GM19035 (cell line): Measurements from ENCODE around the gene TNS4.

Experiments
- ATAC-seq: cut with Tn5 transposase; IDR thresholded peaks from one replicate; pipeline ENCODE4 v1.9.1; 2021; ENCODE audit not compliant: unreplicated experiment

Gene TNS4

DNA sequence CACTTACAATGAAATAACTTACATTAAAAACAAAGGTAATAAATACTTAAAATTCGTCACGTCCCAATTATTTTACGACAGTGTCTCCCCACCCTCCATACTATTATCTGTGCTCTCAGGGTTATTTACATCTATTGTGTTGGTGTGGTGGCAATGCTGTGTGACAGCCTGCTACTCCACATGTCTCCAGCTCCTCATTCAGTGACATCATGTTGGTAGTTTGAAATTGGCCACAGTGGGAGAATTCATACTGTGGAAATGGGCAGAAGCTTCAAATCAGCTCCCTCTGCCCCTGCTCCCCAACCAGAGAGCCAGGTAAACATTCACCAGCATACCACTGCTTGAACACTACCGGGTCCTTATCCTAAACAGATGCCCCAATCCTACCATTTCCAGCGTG lies 6.3 kb downstream of the TNS4 start:
- no peak for ATAC-seq

DNA sequence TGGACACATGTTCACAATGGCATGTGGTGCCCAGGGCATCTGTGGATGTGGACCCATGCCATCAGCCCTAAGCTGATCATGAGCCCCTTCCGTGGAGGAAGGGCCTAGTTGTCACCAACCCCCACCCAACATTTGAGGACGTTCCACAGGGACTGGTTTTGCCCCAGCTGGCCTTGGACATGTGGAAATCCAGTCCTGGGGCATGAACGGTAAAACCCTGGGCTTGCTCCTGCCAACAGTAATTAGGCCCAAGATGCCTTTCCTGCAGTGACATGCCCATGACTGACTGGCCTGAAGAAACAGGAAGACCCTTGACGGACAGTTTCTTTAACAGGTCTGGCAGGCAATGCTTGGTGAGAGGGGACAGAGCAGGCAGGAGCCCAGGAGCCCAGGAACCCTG lies 7.7 kb downstream of the TNS4 start:
- ATAC-seq, result no peak

DNA sequence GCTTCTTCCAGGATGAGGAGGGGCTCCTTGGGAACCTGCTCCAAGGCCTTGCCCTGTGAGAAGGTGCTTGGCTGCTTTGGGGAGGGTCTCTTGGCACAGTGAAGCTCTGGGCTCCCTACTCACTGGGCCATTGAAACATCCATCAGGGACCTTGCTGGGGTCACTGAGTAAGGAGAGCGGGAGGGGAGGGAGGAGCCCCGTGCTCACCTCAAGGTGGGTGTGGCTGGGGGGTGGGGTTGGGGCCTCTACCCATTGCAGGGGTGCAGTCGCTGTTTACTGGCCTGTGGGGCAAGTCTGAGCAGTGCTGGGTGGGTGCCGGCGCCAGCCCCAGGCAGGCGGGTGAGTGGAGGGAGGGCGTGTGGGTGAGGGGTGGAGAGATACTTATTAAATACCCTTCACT lies 9.9 kb downstream of the TNS4 start:
- no peak for ATAC-seq

DNA sequence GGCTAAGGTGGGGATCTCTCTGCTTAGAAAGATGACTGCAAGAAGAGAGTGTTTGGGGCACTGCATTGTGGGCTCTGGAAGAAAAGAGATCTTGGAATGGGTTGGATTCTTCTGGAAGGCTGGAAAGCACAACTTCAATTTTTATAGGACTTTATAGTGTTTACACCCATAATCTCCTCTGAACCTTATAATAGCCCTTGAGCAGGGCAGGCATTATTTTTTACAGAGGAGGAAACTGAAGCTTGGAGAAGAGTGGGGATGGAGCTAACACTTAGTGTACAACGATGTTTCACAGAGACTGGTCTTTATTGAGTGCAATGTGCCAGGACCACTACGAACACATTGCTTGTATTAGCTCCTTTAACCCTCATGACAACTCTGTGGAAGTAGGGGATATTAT lies 10.4 kb downstream of the TNS4 start:
- ATAC-seq, result no peak

DNA sequence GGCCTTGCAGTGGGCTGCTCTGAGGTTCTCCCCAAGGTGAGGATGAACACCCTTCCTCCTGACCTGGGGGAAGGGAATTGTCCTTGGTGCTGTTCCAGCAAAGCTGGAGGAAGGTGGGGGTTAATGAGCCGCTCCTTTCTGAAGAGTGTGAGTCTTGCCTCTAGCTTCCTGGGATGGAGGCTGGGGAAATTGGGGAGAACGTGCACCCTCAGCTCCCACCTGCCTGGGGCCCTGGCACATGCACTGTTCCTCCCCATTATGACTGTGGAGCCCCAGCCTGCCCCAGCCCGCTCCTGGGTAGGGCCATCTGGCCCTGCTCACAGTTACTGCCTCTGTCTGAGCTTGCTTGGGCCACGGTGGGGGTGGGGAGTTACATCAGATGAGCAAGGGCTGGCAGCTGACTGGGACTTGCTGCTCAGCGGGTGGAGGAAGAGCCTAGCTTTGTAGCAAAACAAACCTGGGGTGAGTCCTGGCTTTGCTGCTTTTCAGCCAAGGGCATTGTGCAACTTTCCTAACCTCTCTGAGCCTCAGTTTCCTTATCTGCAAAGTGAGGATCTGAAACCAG lies 11.1 kb downstream of the TNS4 start:
- no peak for ATAC-seq

DNA sequence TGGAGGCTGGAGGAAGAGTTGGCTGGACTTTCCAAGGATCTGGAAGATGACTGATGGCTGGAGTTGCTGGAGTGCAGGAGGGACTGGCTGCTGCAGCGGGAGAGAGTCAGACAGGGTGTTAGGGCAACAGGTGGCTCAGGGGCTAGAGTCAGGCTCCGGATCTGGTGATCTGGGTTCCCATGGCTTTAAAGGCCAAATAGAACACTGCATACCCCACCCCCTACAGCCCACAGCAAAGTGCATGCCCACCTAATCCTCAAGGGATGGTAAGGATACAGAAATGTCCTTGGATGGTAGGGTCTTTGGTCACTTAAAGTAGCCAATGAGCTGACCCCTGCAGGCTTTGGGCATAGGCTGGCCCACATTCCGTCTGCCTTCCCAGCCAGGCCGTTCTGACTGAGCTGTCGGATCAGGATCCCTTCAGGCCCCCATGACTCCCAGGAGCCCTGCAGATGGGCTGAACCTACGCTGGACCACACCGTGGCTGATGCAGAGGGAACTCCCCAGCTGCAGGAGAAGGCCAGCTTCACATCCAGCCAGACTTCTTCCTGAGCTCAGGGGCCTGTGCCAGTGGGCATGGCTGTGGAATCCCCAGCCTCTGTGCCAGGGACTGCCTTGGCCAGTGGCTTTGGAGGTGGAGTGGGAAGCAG lies 13.9 kb downstream of the TNS4 start:
- no peak for ATAC-seq

DNA sequence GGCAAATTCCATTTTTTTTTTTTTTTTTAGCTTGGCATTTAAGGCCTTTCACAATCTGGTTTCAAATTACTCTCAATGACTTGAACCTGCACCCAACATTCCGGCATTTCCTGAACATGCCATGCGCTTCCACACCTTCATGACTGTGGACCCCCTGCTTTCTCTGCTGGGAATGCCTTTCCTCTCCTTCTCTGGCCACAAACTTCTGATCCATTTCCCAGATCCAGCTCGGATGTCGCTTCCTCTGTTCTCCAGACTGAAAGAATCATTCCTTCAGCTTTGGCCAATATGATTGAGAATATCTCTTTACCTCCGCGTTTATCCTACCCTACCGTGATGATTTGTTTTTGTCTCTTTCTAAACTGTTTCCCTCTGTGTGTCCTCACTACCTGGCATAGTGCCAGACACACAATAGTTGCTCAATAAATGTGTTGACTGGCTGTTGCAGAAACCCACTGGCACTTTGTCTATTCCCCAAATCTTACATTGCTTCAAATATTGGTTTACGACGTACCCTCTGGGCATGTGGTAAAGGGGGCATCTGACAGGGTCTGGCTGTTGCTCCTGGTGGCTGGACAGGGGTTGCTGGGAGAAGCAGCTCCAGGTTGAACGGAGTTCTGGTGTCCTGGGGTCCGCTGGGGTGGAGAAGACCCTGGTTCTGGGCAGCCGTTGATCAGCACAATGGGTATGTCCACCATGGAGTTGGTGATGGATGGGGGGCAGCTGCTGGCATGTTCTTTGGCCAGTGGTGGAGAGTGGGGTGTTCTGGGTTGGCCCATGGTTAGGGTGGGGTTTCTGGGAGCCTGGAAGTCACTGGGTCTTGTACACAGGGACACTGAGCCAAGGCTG lies 14.7 kb downstream of the TNS4 start:
- no peak for ATAC-seq

DNA sequence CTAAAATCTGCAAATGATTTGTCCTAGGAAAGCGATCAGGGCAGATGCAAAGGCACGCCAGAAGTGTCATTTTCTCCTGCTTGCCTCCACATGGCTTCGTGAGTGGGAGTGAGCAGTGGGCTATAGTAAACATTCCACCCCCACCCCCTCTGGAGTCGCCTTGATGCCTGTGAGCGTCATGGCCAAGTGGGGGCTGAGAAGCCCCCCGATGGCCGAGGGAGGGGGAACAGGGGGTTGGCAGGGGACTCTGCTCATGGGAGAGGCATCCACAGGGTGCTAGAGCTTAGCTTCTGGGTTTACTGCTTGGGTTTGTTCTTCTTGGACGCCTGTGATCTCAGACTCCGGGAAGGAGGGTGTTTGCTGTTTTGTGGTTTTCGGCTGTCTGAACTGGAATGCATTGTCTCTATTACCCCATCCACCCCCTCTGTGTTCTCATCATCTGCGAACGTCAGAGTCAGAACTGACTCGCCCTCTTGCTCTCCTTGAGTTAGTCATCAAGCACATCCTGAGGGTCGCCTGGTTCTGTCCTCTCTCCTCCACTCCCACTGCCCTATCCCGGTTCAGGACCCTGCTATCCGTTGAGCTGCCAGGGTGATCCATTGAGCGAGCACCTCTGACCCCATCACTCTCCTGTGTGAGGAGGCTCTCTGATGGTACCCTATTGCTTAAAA lies 15.4 kb downstream of the TNS4 start:
- ATAC-seq, result no peak

DNA sequence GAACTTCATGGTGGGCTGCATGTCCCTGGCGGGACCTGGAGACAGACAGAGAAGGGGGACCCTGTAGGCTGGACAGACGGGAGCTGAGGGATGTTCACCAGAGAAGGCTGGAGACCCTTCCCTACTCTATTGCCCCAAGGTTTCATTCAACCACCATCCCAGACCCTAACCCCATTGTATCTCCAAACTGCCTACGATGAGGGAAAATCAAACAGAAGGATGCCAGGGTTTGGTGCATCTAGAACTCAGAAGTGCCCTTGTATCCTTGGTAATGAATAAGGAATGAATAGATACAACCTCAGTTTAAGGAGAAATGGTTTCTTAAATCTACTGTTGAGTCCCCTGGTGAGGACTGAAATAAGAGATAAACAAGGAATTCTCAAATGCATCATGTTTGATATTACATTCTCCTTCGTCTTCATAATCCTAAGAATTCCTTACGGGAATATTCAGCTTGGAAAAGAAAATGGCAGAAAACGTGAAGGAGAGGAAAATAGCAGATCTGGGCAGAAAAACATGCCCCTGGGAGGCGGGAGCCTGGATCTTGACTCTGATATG lies 16.4 kb downstream of the TNS4 start:
- no peak for ATAC-seq

DNA sequence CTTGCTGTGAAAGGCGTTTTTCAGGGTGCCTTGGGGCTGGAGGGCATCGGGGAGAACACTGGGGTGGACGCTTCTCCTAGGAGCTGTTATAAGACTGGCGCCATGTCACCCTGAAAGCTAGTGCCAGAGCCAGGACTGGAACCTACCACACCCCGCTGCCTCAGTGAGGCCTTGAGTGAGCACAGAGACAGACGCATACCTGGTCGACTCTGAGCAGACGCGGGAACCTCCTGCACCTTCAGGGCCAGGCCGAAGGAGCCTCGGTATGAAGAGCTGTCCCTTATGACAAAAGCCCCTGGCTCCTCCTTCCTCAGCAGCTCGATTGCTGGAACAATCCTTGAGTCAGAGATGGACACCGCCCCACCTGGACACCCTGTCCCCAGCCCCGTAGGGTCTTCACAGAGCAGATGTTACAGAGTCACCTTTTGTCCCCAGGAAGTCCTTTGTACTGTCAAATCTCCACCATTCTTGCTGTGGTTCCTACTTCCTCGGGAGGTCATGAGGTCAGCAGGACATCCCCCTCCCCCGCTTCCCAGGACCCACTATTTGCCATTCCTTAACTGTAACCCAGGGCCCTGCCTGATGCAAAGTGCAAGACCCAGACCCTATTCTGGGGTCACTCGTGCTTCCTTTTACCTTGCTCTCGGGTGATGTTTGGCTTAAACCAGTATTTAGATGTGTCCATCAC lies 17.0 kb downstream of the TNS4 start:
- no peak for ATAC-seq

DNA sequence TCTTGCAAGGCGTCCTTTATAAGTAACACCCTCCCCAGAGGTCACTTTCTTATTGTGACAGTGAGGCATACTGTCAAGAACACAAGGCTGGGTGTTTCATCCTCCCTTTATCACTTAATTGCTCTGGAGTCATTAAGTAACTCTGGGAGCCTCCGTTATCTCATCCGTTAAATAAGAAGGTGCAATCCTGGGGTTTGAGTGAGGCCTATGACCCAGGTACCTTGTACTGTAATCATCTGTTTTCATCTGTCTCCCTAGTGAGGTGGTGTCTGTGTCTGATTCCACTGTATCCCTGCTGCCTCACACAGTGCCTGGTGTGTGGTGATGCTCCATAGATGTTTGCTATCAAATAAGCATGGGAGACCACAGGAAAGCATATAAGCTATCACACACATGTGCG lies 17.7 kb downstream of the TNS4 start:
- no peak for ATAC-seq

DNA sequence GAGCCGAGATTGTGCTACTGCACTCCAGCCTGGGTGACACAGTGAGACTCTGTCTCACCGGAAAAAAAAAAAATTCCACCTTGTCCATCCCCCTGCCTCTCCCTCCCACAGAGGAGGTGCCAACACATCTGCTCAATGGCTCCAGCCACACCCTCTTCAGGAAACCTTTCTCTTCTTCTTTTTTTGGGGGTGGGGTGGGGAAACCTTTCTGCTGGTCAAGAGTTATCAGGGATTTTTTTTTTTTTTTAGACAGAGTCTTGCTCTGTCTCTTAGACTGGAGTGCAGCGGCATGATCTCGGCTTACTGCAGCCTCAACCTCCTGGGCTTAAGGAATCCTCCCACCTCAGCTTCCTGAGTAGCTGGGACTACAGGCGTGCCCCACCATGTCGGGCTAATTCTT lies 18.7 kb downstream of the TNS4 start:
- no peak for ATAC-seq

DNA sequence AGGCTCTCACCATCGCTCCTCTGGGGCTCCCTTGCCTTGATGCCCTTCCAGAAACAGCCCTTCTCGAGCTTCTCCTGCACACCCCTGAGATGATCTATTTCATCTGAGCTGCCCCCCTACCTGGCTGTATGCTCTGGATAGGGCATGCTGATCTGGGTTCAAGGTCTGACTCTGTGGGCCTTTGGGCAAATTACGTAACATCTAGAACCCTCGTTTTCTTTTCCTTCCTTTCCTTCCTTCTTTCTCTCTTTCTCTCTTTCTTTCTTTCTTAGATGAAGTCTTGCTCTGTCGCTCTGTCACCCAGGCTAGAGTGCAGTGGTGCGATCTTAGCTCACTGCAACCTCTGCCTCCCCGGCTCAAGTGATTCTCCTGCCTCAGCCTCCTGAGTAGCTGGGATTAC lies 20.3 kb downstream of the TNS4 start:
- no peak for ATAC-seq

DNA sequence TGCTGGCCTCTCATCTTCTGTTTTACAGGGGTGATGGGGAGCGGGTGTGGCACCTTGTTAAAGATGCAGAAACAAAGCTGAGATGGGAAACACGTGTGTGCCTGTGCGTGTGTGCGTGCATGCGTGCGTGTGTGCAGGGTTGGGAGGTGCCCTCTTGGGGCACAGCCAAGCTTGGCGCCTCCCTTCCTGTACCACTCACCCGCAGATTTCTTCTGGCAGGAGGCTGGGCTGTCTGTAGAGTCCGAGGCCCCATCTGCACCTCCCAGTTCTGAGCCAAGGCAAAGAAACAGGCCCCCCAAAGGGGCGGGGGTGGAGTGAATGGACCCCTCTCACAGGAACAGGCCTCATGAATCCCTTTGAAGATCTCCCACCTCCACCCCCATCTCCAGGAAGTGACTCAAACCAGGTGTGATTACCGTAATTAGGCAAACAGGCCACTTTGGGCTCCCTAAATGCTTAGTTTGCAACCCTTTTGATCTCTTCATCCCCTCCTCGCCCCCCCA lies 20.9 kb downstream of the TNS4 start:
- ATAC-seq, result no peak

DNA sequence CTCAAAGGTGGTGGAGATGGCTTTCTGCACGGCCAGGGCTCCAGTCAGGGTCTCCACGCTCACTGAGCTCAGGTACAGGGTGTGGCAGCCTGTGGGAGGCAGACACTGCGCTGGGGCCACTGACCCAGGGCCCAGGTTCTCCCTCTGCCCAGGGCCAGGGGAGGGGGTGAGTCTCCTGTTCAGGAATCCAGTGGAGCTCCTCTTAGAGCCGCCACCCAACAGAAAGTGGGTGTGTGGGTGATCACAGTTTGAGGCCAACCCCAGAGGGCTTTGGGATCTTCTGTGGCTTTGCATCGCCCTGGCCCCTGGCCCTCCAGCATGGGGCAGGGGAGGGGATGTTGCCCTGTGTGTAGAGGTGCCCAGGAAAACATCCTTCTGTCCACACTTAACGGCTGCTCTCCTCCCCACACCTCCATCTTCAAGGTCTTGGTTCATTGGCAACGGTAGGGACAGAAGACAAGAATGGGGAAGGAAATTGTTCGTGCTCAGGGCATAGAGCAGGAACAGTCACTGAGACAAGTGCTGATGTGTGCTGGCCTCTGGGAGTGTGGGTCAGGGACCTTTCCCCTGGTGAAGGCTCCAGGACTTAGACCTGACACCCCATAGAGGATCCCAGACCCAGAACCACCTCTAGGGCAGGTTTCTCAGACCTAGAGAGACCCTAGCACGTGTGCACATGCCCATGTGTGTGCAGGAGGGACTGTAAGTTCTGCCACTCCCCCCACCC lies 21.5 kb downstream of the TNS4 start:
- ATAC-seq, result no peak

DNA sequence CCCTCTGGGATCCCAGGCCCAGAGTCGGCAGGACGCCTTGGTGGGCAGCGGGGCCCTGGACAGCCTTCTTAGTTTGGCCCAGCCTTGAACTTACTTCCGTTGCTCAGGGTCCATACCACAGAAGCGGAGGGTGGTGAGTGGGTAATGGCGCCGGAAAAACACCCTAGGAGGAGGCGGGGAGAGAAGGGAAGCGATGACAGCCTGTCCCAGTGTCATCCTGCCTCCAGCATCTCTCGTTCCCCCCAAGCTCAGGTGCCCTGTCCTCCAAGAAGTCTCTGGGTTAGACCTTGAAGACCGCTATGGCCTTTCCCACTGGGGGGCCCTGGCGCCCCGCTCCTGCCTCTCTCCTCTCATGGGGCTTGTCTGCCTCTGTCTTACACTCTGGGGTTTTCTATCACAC lies 22.9 kb downstream of the TNS4 start:
- no peak for ATAC-seq

DNA sequence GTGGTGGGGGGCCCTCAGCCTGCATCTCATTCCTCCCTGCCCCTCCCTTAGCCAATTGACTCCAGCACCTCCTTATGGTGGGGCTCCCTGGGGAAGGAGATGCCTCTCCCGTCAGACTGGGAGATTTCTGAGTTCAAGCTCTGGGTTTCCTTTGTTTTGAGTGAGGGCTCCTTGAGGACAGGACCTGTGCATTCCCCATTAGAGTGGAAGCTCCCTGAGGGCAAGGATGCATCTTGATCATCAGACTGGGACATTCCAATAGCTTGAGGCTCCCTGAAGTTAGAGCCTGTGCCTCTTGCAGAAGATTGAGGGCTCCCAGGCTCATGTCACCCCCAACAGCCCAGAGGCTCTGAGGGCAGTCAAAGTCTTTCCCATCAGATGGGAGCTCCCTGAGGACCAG lies 23.6 kb downstream of the TNS4 start:
- ATAC-seq, result no peak

DNA sequence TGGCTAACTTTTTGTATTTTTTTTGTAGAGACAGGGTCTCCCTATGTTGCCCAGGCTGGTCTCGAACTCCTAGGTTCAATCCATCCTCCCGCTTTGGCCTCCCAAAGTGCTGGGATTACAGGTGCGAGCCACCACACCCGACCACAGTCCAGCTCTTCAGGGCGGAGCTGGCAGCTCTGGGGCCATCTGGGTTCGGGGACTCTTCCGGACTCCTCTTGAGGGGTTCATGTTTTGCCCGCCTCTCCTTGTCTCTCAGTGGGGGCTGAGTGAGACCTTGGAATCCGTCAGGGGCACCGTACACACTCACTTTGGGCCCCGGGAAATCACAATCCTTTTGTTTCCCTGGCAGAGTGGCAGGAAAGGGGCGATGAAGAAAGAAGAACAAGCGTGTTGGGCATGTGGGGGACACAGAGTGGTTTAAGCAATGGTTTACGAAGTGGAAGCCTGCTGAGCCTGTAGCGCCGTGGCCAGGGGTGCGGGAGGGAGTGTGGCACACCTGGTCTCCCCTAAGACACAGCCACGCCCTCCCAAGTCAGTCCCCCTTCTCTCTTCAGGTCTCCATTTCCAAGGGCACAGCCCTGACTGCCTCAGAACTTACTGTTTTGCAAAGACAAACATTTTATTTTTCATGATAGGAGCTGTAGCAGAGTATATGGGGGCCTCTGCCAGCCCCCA lies 26.1 kb downstream of the TNS4 start:
- ATAC-seq, result no peak

DNA sequence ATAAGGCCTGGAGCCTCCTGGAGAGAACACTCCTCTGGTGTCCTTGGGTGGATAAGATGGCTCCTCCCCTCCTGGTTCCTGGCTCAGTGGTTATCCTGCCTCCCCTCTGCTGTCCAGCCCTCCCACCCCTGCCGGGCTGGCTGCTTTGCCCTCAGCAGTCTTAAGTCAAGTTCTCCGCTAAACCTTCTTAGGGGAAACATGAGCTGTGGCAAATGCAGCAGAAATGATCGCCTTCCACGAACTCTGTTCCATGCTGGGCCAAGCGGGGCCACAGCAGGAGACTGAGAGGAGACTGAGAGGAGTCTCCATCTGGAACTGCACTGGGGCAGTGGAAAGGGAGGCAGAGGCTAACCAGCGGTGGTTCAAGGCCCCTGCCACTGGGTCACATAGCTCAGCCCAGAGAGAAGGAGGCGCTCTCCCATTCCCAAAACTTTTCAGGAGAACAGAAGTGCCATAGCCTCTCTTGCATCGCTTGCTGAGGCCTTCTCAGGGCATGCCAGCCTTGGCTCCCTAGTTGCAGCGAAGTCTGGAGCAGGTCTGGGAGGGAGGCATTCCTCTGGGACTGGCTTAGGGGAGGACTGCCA lies 26.9 kb downstream of the TNS4 start:
- no peak for ATAC-seq
